Stimulated activated naive CD8-positive, alpha-beta T cell treated with anti-CD3 and anti-CD28 coated beads, Interleukin-15, Interleukin-2, amounts not matched to agents 100 ng/mL and 50 ng/mL, for 24 hours (primary cell): ENCODE data around the gene EYA4.
"Not testable (repeated sequence)": the region's sequence is repeated elsewhere in the genome, so short reads cannot be mapped to it uniquely, and the experiment has no call there.

ENCODE experiments used
- H3K27ac Mint-ChIP-seq: one replicate; pipeline ENCODE4 v1.8.0; 2021; ENCODE audit warnings: mild to moderate bottlenecking, mixed read lengths
- H3K27me3 Mint-ChIP-seq: one replicate; pipeline ENCODE4 v1.8.0; 2021; ENCODE audit warnings: mixed read lengths
- H3K36me3 Mint-ChIP-seq: one replicate; pipeline ENCODE4 v1.8.0; 2021; ENCODE audit warnings: low read depth, mixed read lengths
- H3K4me1 Mint-ChIP-seq: one replicate; pipeline ENCODE4 v1.8.0; 2021; ENCODE audit warnings: low read depth, mixed read lengths
- H3K4me3 Mint-ChIP-seq: one replicate; pipeline ENCODE4 v1.8.0; 2021; ENCODE audit warnings: mild to moderate bottlenecking, mixed read lengths
- H3K9me3 Mint-ChIP-seq: one replicate; pipeline ENCODE4 v1.8.0; 2021; ENCODE audit warnings: mixed read lengths

Gene EYA4

GRCh38 chr6:133542056-133542821, 301.1 kb downstream of the EYA4 start:
- no peak overlapping the region for H3K27ac Mint-ChIP-seq
- no peaks in the 10 kb centered on the region for H3K4me1 Mint-ChIP-seq
- no peak overlapping the region for H3K4me3 Mint-ChIP-seq
- H3K9me3 Mint-ChIP-seq = no peaks in the 10 kb centered on the region
- no peaks in the 10 kb centered on the region for H3K36me3 Mint-ChIP-seq
- H3K27me3 Mint-ChIP-seq = peaks cover 3% of the 10 kb centered on the region

- Mint-ChIP-seq H3K36me3 (no peaks in the 10 kb centered on the region), H3K27ac (no peak overlapping the region), H3K27me3 (peaks cover 3% of the 10 kb centered on the region), H3K9me3 (no peaks in the 10 kb centered on the region), H3K4me1 (no peaks in the 10 kb centered on the region), H3K4me3 (no peak overlapping the region)
Measured at GRCh38 chr6:133544419-133544818, 303.3 kb downstream of the EYA4 start.

GRCh38 chr6:133546098-133546497, 304.9 kb downstream of the EYA4 start:
- H3K27me3 Mint-ChIP-seq = peaks cover 3% of the 10 kb centered on the region
- no peaks in the 10 kb centered on the region for H3K9me3 Mint-ChIP-seq
- no peak overlapping the region for H3K4me3 Mint-ChIP-seq
- H3K36me3 Mint-ChIP-seq = no peaks in the 10 kb centered on the region
- no peaks in the 10 kb centered on the region for H3K4me1 Mint-ChIP-seq
- H3K27ac Mint-ChIP-seq = no peak overlapping the region

- Mint-ChIP-seq H3K4me1 (no peaks in the 10 kb centered on the region), H3K9me3 (no peaks in the 10 kb centered on the region), H3K36me3 (no peaks in the 10 kb centered on the region), H3K27ac (no peak overlapping the region), H3K4me3 (no peak overlapping the region), H3K27me3 (peaks cover under 1% of the 10 kb centered on the region)
Measured at GRCh38 chr6:133547136-133547535, 306.0 kb downstream of the EYA4 start.

GRCh38 chr6:133548423-133549159, 307.4 kb downstream of the EYA4 start:
- Mint-ChIP-seq H3K36me3 (no peaks in the 10 kb centered on the region), H3K4me1 (no peaks in the 10 kb centered on the region), H3K9me3 (no peaks in the 10 kb centered on the region), H3K27me3 (peaks cover 3% of the 10 kb centered on the region), H3K27ac (no peak overlapping the region), H3K4me3 (no peak overlapping the region)

GRCh38 chr6:133549371-133549801, 308.2 kb downstream of the EYA4 start:
- H3K4me1 Mint-ChIP-seq = no peaks in the 10 kb centered on the region
- H3K27ac Mint-ChIP-seq = no peak overlapping the region
- no peak overlapping the region for H3K4me3 Mint-ChIP-seq
- H3K27me3 Mint-ChIP-seq = peaks cover 3% of the 10 kb centered on the region
- H3K9me3 Mint-ChIP-seq = no peaks in the 10 kb centered on the region
- H3K36me3 Mint-ChIP-seq = no peaks in the 10 kb centered on the region

GRCh38 chr6:133550026-133550425, 308.9 kb downstream of the EYA4 start:
- Mint-ChIP-seq H3K27ac (no peak overlapping the region), H3K4me1 (no peaks in the 10 kb centered on the region), H3K36me3 (no peaks in the 10 kb centered on the region), H3K27me3 (peaks cover 3% of the 10 kb centered on the region), H3K9me3 (no peaks in the 10 kb centered on the region), H3K4me3 (no peak overlapping the region)

- no peaks in the 10 kb centered on the region for H3K9me3 Mint-ChIP-seq
- H3K27me3 Mint-ChIP-seq = peaks cover 3% of the 10 kb centered on the region
- H3K36me3 Mint-ChIP-seq = no peaks in the 10 kb centered on the region
- no peak overlapping the region for H3K27ac Mint-ChIP-seq
- H3K4me3 Mint-ChIP-seq = no peak overlapping the region
- H3K4me1 Mint-ChIP-seq = no peaks in the 10 kb centered on the region
Measured at GRCh38 chr6:133551436-133551835, 310.3 kb downstream of the EYA4 start.

- no peaks in the 10 kb centered on the region for H3K4me1 Mint-ChIP-seq
- H3K36me3 Mint-ChIP-seq = no peaks in the 10 kb centered on the region
- peaks cover 3% of the 10 kb centered on the region for H3K27me3 Mint-ChIP-seq
- no peaks in the 10 kb centered on the region for H3K9me3 Mint-ChIP-seq
- H3K4me3 Mint-ChIP-seq = no peak overlapping the region
- no peak overlapping the region for H3K27ac Mint-ChIP-seq
Measured at GRCh38 chr6:133551847-133552341, 310.7 kb downstream of the EYA4 start.

- Mint-ChIP-seq H3K4me3 (no peak overlapping the region), H3K9me3 (no peaks in the 10 kb centered on the region)
Measured at GRCh38 chr6:133553652-133554051, 312.5 kb downstream of the EYA4 start.

GRCh38 chr6:133554121-133554520, 313.0 kb downstream of the EYA4 start:
- H3K36me3 Mint-ChIP-seq, H3K4me1 Mint-ChIP-seq, H3K27ac Mint-ChIP-seq, H3K27me3 Mint-ChIP-seq, H3K4me3 Mint-ChIP-seq, H3K9me3 Mint-ChIP-seq: not testable (repeated sequence)

More at GRCh38 chr6:133553652-133554051, 312.5 kb downstream of the EYA4 start:
- Mint-ChIP-seq H3K4me1 (no peaks in the 10 kb centered on the region), H3K27ac (no peak overlapping the region), H3K36me3 (no peaks in the 10 kb centered on the region), H3K27me3 (peaks cover 3% of the 10 kb centered on the region)

GRCh38 chr6:133555685-133556084, 314.5 kb downstream of the EYA4 start:
- Mint-ChIP-seq H3K9me3 (no peaks in the 10 kb centered on the region), H3K27ac (no peak overlapping the region), H3K36me3 (no peaks in the 10 kb centered on the region), H3K4me1 (no peaks in the 10 kb centered on the region), H3K4me3 (no peak overlapping the region), H3K27me3 (peaks cover 3% of the 10 kb centered on the region)

GRCh38 chr6:133559926-133560325, 318.8 kb downstream of the EYA4 start:
- Mint-ChIP-seq H3K9me3 (no peaks in the 10 kb centered on the region), H3K27me3 (peaks cover 11% of the 10 kb centered on the region), H3K27ac (no peak overlapping the region), H3K4me1 (no peaks in the 10 kb centered on the region), H3K36me3 (no peaks in the 10 kb centered on the region), H3K4me3 (no peak overlapping the region)

- no peak overlapping the region for H3K4me3 Mint-ChIP-seq
- H3K27me3 Mint-ChIP-seq = peaks cover 59% of the 10 kb centered on the region
- no peaks in the 10 kb centered on the region for H3K9me3 Mint-ChIP-seq
- peaks cover 5% of the 10 kb centered on the region for H3K4me1 Mint-ChIP-seq
- no peak overlapping the region for H3K27ac Mint-ChIP-seq
- no peaks in the 10 kb centered on the region for H3K36me3 Mint-ChIP-seq
Measured at GRCh38 chr6:133567636-133568035, 326.5 kb downstream of the EYA4 start.
